ENCODE data around the gene NPPB.

GRCh38 chr1:11874624-11875023 lies 15.9 kb upstream of the NPPB start:
- TF ChIP-seq CTCF (IDR thresholded peaks at IDR 0.05; ENCODE audit: insufficient read depth, low read length) (no peak), REST (IDR thresholded peaks at IDR 0.05; ENCODE audit: insufficient replicate concordance, low read depth) (no peak), POLR2AphosphoS5 (IDR thresholded peaks at IDR 0.05; ENCODE audit: low read depth) (no peak), SPI1 (IDR thresholded peaks at IDR 0.05; ENCODE audit: borderline replicate concordance, low read depth) (no peak)
